Measurements from ENCODE around the gene JADE2.

The JADE2 gene

DNA sequence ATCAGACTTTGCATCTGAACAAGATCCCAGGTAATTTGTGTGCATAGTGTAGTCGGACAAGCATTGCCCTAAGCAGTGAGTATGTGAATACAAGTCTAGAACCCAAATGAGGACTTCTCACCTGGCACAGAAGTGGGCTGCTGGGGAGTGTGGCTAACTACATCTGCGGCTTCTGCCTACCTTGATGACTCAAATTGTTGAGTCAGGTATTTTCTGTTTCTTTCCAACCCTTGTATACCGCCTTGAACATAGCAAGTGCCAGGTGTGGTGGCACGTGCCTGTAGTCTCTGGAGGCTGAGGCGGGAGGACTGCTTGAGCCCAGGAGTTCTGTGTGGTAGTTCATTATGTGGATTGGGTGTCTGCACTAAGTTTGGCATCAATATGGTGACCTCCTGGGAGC lies 7.9 kb upstream of the JADE2 start:
- no peak overlapping the region for H3K4me3 ChIP-seq (ENCODE audit: low read depth, low read length)
- no peak for DNase-seq (ENCODE audit: low read depth, low spot score)
- TF ChIP-seq, protein P1, sequence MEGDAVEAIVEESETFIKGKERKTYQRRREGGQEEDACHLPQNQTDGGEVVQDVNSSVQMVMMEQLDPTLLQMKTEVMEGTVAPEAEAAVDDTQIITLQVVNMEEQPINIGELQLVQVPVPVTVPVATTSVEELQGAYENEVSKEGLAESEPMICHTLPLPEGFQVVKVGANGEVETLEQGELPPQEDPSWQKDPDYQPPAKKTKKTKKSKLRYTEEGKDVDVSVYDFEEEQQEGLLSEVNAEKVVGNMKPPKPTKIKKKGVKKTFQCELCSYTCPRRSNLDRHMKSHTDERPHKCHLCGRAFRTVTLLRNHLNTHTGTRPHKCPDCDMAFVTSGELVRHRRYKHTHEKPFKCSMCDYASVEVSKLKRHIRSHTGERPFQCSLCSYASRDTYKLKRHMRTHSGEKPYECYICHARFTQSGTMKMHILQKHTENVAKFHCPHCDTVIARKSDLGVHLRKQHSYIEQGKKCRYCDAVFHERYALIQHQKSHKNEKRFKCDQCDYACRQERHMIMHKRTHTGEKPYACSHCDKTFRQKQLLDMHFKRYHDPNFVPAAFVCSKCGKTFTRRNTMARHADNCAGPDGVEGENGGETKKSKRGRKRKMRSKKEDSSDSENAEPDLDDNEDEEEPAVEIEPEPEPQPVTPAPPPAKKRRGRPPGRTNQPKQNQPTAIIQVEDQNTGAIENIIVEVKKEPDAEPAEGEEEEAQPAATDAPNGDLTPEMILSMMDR (IDR thresholded peaks at IDR 0.05; ENCODE audit: low read depth, low read length) = no peak
- in situ Hi-C loops (cut with HindIII; ENCODE audit: low sequenced_read_pairs) = no loop called here

DNA sequence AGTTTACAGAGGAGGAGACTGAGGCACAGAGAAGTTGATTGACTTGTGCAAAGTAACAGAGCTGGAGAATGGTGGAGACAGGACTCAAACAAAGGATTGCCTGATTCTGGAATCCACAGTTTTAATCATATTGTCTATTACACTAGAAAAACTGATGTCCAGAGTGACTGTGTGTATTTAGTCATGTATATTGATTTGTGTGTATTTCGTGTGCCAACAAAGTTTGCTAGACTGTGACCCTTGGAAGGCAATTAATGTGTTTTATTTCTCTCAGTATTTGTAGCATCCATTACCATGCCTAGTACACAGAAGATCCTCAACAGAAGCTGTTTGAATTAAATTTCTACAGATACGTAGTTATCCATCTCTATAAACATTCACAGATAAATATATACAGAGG lies 5.5 kb upstream of the JADE2 start:
- H3K4me3 ChIP-seq (ENCODE audit: low read depth, low read length) = no peak overlapping the region
- TF ChIP-seq, protein P1 (IDR thresholded peaks at IDR 0.05; ENCODE audit: low read depth, low read length) = no peak

DNA sequence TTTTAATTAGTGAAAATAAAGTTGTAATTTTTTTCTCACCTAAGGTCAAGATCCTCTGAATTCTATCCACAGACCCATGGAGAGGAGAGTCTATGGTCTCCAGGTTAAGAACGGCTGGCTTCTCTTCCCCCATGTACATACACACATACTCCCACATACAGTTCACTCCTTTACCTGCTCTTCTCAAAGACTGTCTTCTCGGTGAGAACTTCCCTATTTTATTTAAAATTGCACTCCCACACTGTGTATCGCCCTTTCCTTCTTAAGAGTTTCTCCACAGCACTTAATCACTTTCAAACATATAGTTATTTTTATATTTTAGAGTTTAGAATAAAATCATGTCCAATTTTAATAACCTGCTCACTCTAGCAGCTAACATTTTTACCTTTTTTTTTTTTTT lies 3.6 kb upstream of the JADE2 start:
- DNase-seq (ENCODE audit: low read depth, low spot score) = no peak
- TF ChIP-seq, protein P1 (IDR thresholded peaks at IDR 0.05; ENCODE audit: low read depth, low read length) = no peak
- H3K4me3 ChIP-seq (ENCODE audit: low read depth, low read length) = no peak overlapping the region
- in situ Hi-C loops (cut with HindIII; ENCODE audit: low sequenced_read_pairs) = no loop called here

More for the DNA sequence above, 5.5 kb upstream of the JADE2 start:
- in situ Hi-C loops (cut with HindIII; ENCODE audit: low sequenced_read_pairs) = no loop called here
- no peak for DNase-seq (ENCODE audit: low read depth, low spot score)

DNA sequence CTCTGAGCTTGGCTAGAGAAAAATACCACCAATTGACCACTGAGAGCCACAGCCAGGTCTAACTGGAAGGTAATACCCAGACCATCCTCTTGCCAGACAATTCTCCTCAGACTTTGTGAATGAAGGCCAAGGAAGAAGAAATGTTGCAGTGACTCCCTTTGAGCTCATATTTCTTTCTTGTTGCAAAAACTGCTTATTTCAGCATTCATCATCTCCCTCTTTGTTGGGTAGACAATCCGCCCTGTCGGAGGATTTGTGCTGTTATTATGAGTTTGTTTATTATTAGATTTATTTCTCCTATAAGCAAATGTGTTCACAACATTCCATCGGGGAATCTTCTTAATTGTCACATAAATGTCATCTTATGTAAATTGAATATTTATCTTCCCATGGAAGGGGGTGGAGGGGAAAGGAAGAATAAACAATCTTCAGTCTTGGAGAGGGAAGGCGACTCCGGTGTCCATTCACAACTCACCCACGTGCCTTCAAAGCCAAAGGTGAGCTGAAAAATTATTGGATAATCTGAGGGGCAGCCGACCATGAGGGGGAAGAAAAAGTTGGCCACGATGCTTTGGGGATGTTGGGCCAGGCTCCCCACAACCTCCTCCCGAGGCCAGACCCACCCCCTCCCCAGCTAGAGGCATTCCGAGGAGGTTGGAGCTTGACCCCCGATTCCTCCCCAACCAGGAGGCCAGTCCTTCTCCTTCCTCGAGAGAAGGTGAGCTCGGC lies 1.8 kb upstream of the JADE2 start:
- H3K4me3 ChIP-seq (ENCODE audit: low read depth, low read length) = peak overlapping the region; percentile 71
- TF ChIP-seq, protein P1 (IDR thresholded peaks at IDR 0.05; ENCODE audit: low read depth, low read length) = no peak
- DNase-seq (ENCODE audit: low read depth, low spot score) = no peak
- in situ Hi-C loops (cut with HindIII; ENCODE audit: low sequenced_read_pairs) = no loop called here

DNA sequence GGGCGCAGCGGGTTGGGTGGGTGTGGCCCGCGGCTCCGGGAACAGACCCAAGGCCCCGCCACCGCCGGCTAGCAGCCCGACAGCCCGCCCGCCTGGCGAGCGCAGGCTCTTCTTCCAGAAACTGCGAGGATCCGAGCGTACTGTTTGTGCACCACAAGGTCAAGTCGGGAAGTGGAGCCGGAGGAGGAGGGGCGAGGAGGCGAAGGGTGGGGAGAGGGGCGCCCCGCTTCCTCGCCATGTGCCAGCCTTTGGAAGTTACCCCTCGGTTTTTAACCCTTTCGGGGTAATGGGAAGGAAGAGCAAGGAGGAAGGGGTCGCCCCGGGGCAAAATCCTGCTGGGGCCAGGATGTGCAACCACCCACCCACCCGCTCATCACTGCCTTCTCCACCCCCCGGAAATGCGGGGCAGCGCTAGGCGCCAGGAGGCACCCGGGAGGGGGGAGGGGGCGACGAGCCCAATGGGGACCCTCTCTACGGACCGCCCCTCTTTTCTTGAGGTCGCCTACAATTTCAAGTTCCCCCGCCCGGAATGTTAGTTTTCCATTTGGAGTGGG lies 1.1 kb upstream of the JADE2 start:
- H3K4me3 ChIP-seq (ENCODE audit: low read depth, low read length) = peak overlapping the region; percentile 71
- TF ChIP-seq, protein P1 (IDR thresholded peaks at IDR 0.05; ENCODE audit: low read depth, low read length) = no peak
- in situ Hi-C loops (cut with HindIII; ENCODE audit: low sequenced_read_pairs) = no loop called here
- peak; percentile 75 for DNase-seq (ENCODE audit: low read depth, low spot score)

DNA sequence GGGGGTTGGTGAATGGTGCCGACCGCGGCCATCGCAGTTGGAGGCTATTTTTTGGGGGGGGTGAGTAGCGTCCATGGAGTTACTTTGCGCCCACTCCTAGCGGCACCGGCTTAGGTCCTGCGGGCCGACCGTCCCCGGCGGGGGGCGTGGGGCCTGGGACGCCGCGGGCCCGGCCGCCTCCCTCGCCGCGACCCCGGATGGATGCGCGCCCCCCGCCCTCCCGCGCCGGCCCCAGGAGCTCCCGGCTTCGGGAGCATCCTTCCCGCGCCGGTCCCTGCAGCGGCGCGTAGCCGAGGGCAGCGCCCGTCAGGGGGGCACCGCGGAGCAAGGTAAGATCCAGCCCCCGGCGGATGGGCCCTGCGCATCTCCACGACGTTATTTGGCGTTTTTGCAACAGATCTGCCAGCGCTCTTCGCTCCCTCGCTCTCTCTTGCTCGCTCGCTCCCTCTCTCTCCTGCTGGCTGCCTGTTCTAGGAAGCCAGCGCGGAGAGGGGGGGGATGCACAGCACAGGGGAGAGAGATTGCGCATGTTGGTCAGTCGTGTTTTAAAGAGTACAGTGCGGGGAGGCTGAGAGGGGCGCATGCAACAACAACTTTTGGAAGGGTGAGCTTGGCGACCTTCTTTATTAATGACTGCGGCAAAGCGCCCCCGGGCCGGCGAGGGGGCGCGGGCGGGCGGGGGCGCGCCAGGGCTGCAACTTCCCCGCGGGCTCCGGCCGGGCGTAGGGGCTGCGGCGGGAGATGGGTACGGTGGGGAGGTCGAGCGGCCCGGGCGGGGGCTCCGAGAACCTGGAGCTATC lies 413 bp downstream of the JADE2 start:
- in situ Hi-C loops (cut with HindIII; ENCODE audit: low sequenced_read_pairs) = no loop called here
- H3K4me3 ChIP-seq (ENCODE audit: low read depth, low read length) = peak overlapping the region; percentile 71
- DNase-seq (ENCODE audit: low read depth, low spot score) = peak; percentile 86
- TF ChIP-seq, protein P1 (IDR thresholded peaks at IDR 0.05; ENCODE audit: low read depth, low read length) = no peak
